Keratinocyte (primary cell): Measurements from ENCODE around the gene CSNK1A1. TPM values are rescaled to one million over a fixed set of nuclear protein-coding genes. Genes with fewer than 3 reads are reported as not detected.

Experiments
- DNase-seq: peaks from one replicate; pipeline ENCODE4 v3.0.0-alpha.2; 2011; ENCODE audit warnings: low read depth, missing footprints, low spot score
- FAIRE-seq: peaks from 2 replicates; lab custom pipeline; 2011; peaks lifted over from hg19 to GRCh38; lab: Jason Lieb, UNC
- H2AFZ ChIP-seq: 2 replicates; pipeline ENCODE4 v1.6.0; 2012; ENCODE audit warnings: low read length, control low read depth, inconsistent platforms; ENCODE audit not compliant: control insufficient read depth
- H3K27ac ChIP-seq: 2 replicates; pipeline ENCODE4 v1.5.1; 2011; ENCODE audit warnings: low read length; ENCODE audit not compliant: control insufficient read depth, insufficient read depth
- H3K27me3 ChIP-seq: 3 replicates; pipeline ENCODE4 v1.6.0; 2011; ENCODE audit warnings: low read length; ENCODE audit not compliant: control insufficient read depth, insufficient read depth; ENCODE audit errors: extremely low read depth
- H3K36me3 ChIP-seq, 2 experiments: 2 replicates in 1 of 2; 3 replicates in 1 of 2; pipeline ENCODE4 v1.5.1; 2011; ENCODE audit warnings: low read length in 2 of 2, mild to moderate bottlenecking in 1 of 2; ENCODE audit not compliant: control insufficient read depth in 2 of 2, insufficient read depth in 2 of 2; ENCODE audit errors: extremely low read depth in 1 of 2
- H3K4me1 ChIP-seq: 3 replicates; pipeline ENCODE4 v1.5.1; 2011; ENCODE audit warnings: low read length; ENCODE audit not compliant: control insufficient read depth, insufficient read depth; ENCODE audit errors: extremely low read depth
- H3K4me2 ChIP-seq: 3 replicates; pipeline ENCODE4 v1.6.0; 2011; ENCODE audit warnings: low read depth, low read length; ENCODE audit not compliant: control insufficient read depth, insufficient read depth; ENCODE audit errors: extremely low read depth
- H3K4me3 ChIP-seq, 3 experiments: fragments of 200-600 bp in 1 of 3; sonication (generic) in 1 of 3; 2 replicates in 2 of 3; 3 replicates in 1 of 3; pipeline ENCODE4 v1.5.1; 2011 to 2016; ENCODE audit warnings: low read length in 3 of 3, mild to moderate bottlenecking in 3 of 3, control low read depth in 2 of 3, inconsistent platforms in 1 of 3, low read depth in 1 of 3, mixed read lengths in 1 of 3, mixed run types in 1 of 3, moderate library complexity in 1 of 3; ENCODE audit not compliant: control insufficient read depth in 2 of 3, insufficient read depth in 2 of 3; ENCODE audit errors: extremely low read depth in 1 of 3
- H3K79me2 ChIP-seq: 2 replicates; pipeline ENCODE4 v1.6.0; 2012; ENCODE audit warnings: low read length; ENCODE audit not compliant: control insufficient read depth, insufficient read depth
- H3K9ac ChIP-seq: 3 replicates; pipeline ENCODE4 v1.6.0; 2011; ENCODE audit warnings: low read length; ENCODE audit not compliant: control insufficient read depth, insufficient read depth; ENCODE audit errors: extremely low read depth
- H3K9me1 ChIP-seq: 3 replicates; pipeline ENCODE4 v1.6.0; 2011; ENCODE audit warnings: low read length; ENCODE audit not compliant: control insufficient read depth, insufficient read depth; ENCODE audit errors: extremely low read depth
- H3K9me3 ChIP-seq: 2 replicates; pipeline ENCODE4 v1.5.1; 2012; ENCODE audit warnings: low read depth, low read length; ENCODE audit not compliant: control insufficient read depth
- H4K20me1 ChIP-seq: 3 replicates; pipeline ENCODE4 v1.6.0; 2011; ENCODE audit warnings: low read length; ENCODE audit not compliant: control insufficient read depth, insufficient read depth; ENCODE audit errors: extremely low read depth
- EZH2 ChIP-seq: IDR thresholded peaks from one replicate; pipeline ENCODE4 v1.6.1; 2012; ENCODE audit warnings: inconsistent platforms, mild to moderate bottlenecking, low read length, moderate library complexity
- dilution Hi-C: fragments of 300-500 bp; cut with MboI; formaldehyde crosslinking; loops from one replicate; pipeline ENCODE4 v1.7.0; 2020; ENCODE audit warnings: low sequenced_read_pairs; ENCODE audit not compliant: extremely low pct_ligation_motif_present
- polyA plus RNA-seq, 5 experiments: library from polyadenylated mRNA; depleted of rRNA in 3 of 5; stranded (reverse) in 3 of 5; stranded (forward) in 1 of 5; unstranded in 1 of 5; fragments of >200 nt; gene quantifications; 1 replicate in 1 of 5; 2 replicates in 3 of 5; 3 replicates in 1 of 5; pipeline versions ENCODE4 v1.2.1 to v1.2.3, GENCODE V29; 2011 to 2012; ENCODE audit warnings: missing spikeins in 2 of 5, low read depth in 1 of 5, low replicate concordance in 1 of 5
- TF ChIP-seq, protein P1 (sequence below), 3 experiments: IDR thresholded peaks in 1 of 3; conservative IDR thresholded peaks in 1 of 3; optimal IDR thresholded peaks in 1 of 3; 2 replicates in 2 of 3; 3 replicates in 1 of 3; pipeline versions ENCODE3 to v1.5.1; 2011; ENCODE audit warnings: low read length in 3 of 3, mild to moderate bottlenecking in 3 of 3, moderate library complexity in 2 of 3, control low read depth in 1 of 3, inconsistent platforms in 1 of 3; ENCODE audit not compliant: insufficient read depth in 2 of 3; ENCODE audit errors: extremely low read depth in 1 of 3

The CSNK1A1 gene
- polyA plus RNA-seq, 1 donor (not counting 4 experiments of a cell fraction or from before 2014, with no cell fraction given) = 289 TPM

DNA sequence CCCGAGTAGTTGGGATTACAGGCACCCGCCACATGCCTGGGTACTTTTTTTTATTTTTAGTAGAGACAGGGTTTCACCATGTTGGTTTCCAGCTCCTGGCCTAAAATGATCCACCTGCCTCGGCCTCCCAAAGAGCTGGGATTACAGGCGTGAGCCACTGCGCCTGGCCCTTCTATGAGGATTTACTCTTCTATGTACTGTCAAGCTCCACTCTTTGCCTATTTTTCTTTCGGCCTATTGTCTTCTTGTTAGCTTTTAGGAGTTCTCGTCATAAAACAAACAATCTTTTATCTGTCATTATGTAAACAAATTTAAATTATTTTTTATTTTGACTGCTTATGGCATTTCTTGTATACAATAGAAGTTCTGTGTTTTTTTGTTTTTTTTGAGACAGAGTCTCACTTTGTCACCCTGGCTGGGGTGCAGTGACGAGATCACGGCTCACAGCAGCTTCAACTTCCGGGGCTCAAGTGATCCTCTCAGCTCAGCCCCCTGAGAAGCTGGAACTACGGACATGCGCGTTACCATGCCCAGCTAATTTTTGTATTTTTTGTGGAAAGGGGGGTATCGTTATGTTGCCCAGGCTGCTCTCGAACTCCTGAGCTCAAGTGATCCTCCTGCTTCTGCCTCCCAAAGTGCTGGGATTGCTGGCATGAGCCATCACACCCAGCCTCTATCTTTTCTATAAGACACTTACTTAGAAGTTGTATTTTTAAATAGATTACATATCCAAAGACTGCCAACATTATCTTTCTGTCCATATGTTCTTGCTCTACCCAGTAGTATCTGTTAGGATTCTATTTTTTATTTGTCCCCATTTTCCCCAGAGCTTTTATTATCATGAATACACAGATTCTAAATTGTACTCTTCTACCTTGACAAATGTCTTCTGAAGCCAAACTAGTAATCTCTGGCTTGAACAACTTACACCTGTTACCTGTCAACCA is 29.2 kb downstream of the CSNK1A1 start:
- H4K20me1 ChIP-seq = peaks cover 10% of the 10 kb centered on the region

DNA sequence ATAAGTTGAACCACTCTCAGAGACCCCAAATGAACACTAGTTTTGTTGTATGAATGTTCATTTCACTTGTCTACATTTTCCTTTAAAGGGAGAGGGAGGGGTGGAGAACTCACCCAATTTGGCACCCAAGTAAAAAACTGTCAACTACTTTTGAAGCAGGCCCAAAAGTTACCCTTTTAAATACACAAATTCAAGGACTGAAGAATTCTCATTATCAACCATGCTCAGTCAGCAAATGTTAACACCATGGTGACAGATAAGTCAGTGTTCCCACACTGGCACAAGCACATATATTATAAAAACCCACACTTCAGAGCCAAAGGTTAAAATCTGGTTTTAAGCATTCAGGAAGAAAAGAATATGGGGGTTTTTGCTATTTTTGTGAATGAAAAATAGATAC is 31.6 kb downstream of the CSNK1A1 start:
- Histone ChIP-seq H4K20me1 (peaks cover 6% of the 10 kb centered on the region), H2AFZ (no peak overlapping the region), H3K4me1 (peaks cover 3% of the 10 kb centered on the region), H3K36me3 (peaks cover 11 to 22% of the 10 kb centered on the region in 2 experiments), H3K4me3 (no peak overlapping the region), H3K27ac (peak overlapping the region; percentile 10), H3K27me3 (no peaks in the 10 kb centered on the region), H3K79me2 (peaks cover 100% of the 10 kb centered on the region), H3K9me3 (no peaks in the 10 kb centered on the region), H3K9ac (no peak overlapping the region), H3K9me1 (no peaks in the 10 kb centered on the region), H3K4me2 (no peak overlapping the region)
- FAIRE-seq (no peak), DNase-seq (no peak)
- dilution Hi-C loops = no loop called here
- no peak for TF ChIP-seq EZH2
- TF ChIP-seq, protein P1, sequence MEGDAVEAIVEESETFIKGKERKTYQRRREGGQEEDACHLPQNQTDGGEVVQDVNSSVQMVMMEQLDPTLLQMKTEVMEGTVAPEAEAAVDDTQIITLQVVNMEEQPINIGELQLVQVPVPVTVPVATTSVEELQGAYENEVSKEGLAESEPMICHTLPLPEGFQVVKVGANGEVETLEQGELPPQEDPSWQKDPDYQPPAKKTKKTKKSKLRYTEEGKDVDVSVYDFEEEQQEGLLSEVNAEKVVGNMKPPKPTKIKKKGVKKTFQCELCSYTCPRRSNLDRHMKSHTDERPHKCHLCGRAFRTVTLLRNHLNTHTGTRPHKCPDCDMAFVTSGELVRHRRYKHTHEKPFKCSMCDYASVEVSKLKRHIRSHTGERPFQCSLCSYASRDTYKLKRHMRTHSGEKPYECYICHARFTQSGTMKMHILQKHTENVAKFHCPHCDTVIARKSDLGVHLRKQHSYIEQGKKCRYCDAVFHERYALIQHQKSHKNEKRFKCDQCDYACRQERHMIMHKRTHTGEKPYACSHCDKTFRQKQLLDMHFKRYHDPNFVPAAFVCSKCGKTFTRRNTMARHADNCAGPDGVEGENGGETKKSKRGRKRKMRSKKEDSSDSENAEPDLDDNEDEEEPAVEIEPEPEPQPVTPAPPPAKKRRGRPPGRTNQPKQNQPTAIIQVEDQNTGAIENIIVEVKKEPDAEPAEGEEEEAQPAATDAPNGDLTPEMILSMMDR (optimal IDR thresholded peaks at IDR 0.05 in 1 of 3, IDR thresholded peaks at IDR 0.05 in 1 of 3, conservative IDR thresholded peaks at IDR 0.05 in 1 of 3; ENCODE audit: extremely low read depth in 1 of 3, insufficient read depth in 2 of 3, low read length in 3 of 3) = no peak

More for the DNA sequence above, 29.2 kb downstream of the CSNK1A1 start:
- Histone ChIP-seq H3K27me3 (no peaks in the 10 kb centered on the region), H3K36me3 (peaks cover 11 to 33% of the 10 kb centered on the region in 2 experiments), H3K4me2 (no peak overlapping the region), H3K9me3 (no peaks in the 10 kb centered on the region), H2AFZ (no peak overlapping the region), H3K4me1 (peaks cover 7% of the 10 kb centered on the region), H3K4me3 (no peak overlapping the region), H3K27ac (no peak overlapping the region), H3K79me2 (peaks cover 100% of the 10 kb centered on the region), H3K9me1 (no peaks in the 10 kb centered on the region), H3K9ac (no peak overlapping the region)
- FAIRE-seq (no peak), DNase-seq (no peak)
- no peak for TF ChIP-seq EZH2
- TF ChIP-seq, protein P1 (optimal IDR thresholded peaks at IDR 0.05 in 1 of 3, IDR thresholded peaks at IDR 0.05 in 1 of 3, conservative IDR thresholded peaks at IDR 0.05 in 1 of 3; ENCODE audit: extremely low read depth in 1 of 3, insufficient read depth in 2 of 3, low read length in 3 of 3) = no peak
- dilution Hi-C loops = no loop called here
